ENCODE data around the gene LHPP. TPM values are rescaled to one million over a fixed set of nuclear protein-coding genes. Genes with fewer than 3 reads are reported as not detected.

LHPP gene
- total RNA-seq, 1 donor from 2014 or later, result 19.6 TPM

- peaks cover 30% of the 10 kb centered on the region for H3K4me1 Mint-ChIP-seq
- TF ChIP-seq CTCF (IDR thresholded peaks at IDR 0.05; ENCODE audit: unreplicated experiment), result no peak
- H3K4me3 Mint-ChIP-seq, result no peak overlapping the region
- H3K27ac Mint-ChIP-seq, result no peak overlapping the region
- no peaks in the 10 kb centered on the region for H3K27me3 Mint-ChIP-seq (ENCODE audit: low read depth)
- no peak for DNase-seq (ENCODE audit: low spot score in 2 of 2, unreplicated experiment in 2 of 2)
- no peaks in the 10 kb centered on the region for H3K36me3 Mint-ChIP-seq
- no peaks in the 10 kb centered on the region for H3K9me3 Mint-ChIP-seq
Measured at GRCh38 chr10:124652701-124653100, 191.1 kb downstream of the LHPP start.

- Mint-ChIP-seq H3K9me3 (no peaks in the 10 kb centered on the region), H3K4me1 (peaks cover 27% of the 10 kb centered on the region), H3K36me3 (no peaks in the 10 kb centered on the region), H3K4me3 (no peak overlapping the region), H3K27ac (no peak overlapping the region), H3K27me3 (ENCODE audit: low read depth) (no peaks in the 10 kb centered on the region)
- DNase-seq (ENCODE audit: low spot score in 2 of 2, unreplicated experiment in 2 of 2), result no peak
- TF ChIP-seq CTCF (IDR thresholded peaks at IDR 0.05; ENCODE audit: unreplicated experiment), result no peak
Measured at GRCh38 chr10:124653311-124653710, 191.7 kb downstream of the LHPP start.

GRCh38 chr10:124653811-124654651 is 192.4 kb downstream of the LHPP start:
- no peaks in the 10 kb centered on the region for H3K27me3 Mint-ChIP-seq (ENCODE audit: low read depth)
- no peak overlapping the region for H3K27ac Mint-ChIP-seq
- no peak overlapping the region for H3K4me3 Mint-ChIP-seq
- peaks cover 19% of the 10 kb centered on the region for H3K4me1 Mint-ChIP-seq
- no peaks in the 10 kb centered on the region for H3K9me3 Mint-ChIP-seq
- no peak for DNase-seq (ENCODE audit: low spot score in 2 of 2, unreplicated experiment in 2 of 2)
- no peaks in the 10 kb centered on the region for H3K36me3 Mint-ChIP-seq
- TF ChIP-seq CTCF (IDR thresholded peaks at IDR 0.05; ENCODE audit: unreplicated experiment), result no peak

- no peaks in the 10 kb centered on the region for H3K27me3 Mint-ChIP-seq (ENCODE audit: low read depth)
- peaks cover 14% of the 10 kb centered on the region for H3K4me1 Mint-ChIP-seq
- no peaks in the 10 kb centered on the region for H3K9me3 Mint-ChIP-seq
- no peak overlapping the region for H3K4me3 Mint-ChIP-seq
- peak overlapping the region; percentile 34 for H3K27ac Mint-ChIP-seq
- no peak for DNase-seq (ENCODE audit: low spot score in 2 of 2, unreplicated experiment in 2 of 2)
- H3K36me3 Mint-ChIP-seq, result no peaks in the 10 kb centered on the region
- no peak for TF ChIP-seq CTCF (IDR thresholded peaks at IDR 0.05; ENCODE audit: unreplicated experiment)
Measured at GRCh38 chr10:124654686-124655085, 193.1 kb downstream of the LHPP start.

GRCh38 chr10:124655191-124656112 is 193.8 kb downstream of the LHPP start:
- no peaks in the 10 kb centered on the region for H3K9me3 Mint-ChIP-seq
- no peak overlapping the region for H3K27ac Mint-ChIP-seq
- no peak for DNase-seq (ENCODE audit: low spot score in 2 of 2, unreplicated experiment in 2 of 2)
- peaks cover 11% of the 10 kb centered on the region for H3K4me1 Mint-ChIP-seq
- TF ChIP-seq CTCF (IDR thresholded peaks at IDR 0.05; ENCODE audit: unreplicated experiment), result no peak
- no peaks in the 10 kb centered on the region for H3K27me3 Mint-ChIP-seq (ENCODE audit: low read depth)
- no peak overlapping the region for H3K4me3 Mint-ChIP-seq
- H3K36me3 Mint-ChIP-seq, result peaks cover 2% of the 10 kb centered on the region
